Measurements from ENCODE around the gene AP1S3.

Gene AP1S3

GRCh38 chr2:223731503-223731902 is 105.9 kb downstream of the AP1S3 start:
- no peak for DNase-seq (ENCODE audit: extremely low spot score)
- TF ChIP-seq BHLHE40 (IDR thresholded peaks at IDR 0.05; ENCODE audit: borderline replicate concordance) (no peak), CTBP1 (IDR thresholded peaks at IDR 0.05; ENCODE audit: borderline replicate concordance) (no peak), PKNOX1 (IDR thresholded peaks at IDR 0.05) (no peak), ZNF384 (IDR thresholded peaks at IDR 0.05) (no peak), HDGF (IDR thresholded peaks at IDR 0.05; ENCODE audit: borderline replicate concordance) (no peak), TARDBP (IDR thresholded peaks at IDR 0.05) (no peak), FOXA1 (IDR thresholded peaks at IDR 0.05) (no peak), FOXK2 (IDR thresholded peaks at IDR 0.05) (no peak), NFRKB (IDR thresholded peaks at IDR 0.05) (no peak), FOXM1 (IDR thresholded peaks at IDR 0.05; ENCODE audit: borderline replicate concordance) (no peak), L3MBTL2 (conservative IDR thresholded peaks at IDR 0.05) (no peak)
- ChIA-PET POLR2A (no interaction called here), CTCF (no interaction called here)

GRCh38 chr2:223729781-223730180 is 107.6 kb downstream of the AP1S3 start:
- ChIA-PET CTCF (interaction anchor here (0.6 kb wide), 1 partner anchor 53 kb away, joined by 3 read pairs; no protein-coding TSS in a partner anchor), POLR2A (no interaction called here)
- DNase-seq (ENCODE audit: extremely low spot score) = no peak
- no peak for TF ChIP-seq FOXA1 (IDR thresholded peaks at IDR 0.05)
- TF ChIP-seq L3MBTL2 (conservative IDR thresholded peaks at IDR 0.05) = no peak
- no peak for TF ChIP-seq SP1 (IDR thresholded peaks at IDR 0.05)
- no peak for TF ChIP-seq ZNF384 (IDR thresholded peaks at IDR 0.05)
- TF ChIP-seq CTBP1 (IDR thresholded peaks at IDR 0.05; ENCODE audit: borderline replicate concordance) = no peak
- TF ChIP-seq FOXK2 (IDR thresholded peaks at IDR 0.05) = no peak
- no peak for TF ChIP-seq NFRKB (IDR thresholded peaks at IDR 0.05)
- TF ChIP-seq LEF1 (IDR thresholded peaks at IDR 0.05; ENCODE audit: borderline replicate concordance) = no peak

DNA sequence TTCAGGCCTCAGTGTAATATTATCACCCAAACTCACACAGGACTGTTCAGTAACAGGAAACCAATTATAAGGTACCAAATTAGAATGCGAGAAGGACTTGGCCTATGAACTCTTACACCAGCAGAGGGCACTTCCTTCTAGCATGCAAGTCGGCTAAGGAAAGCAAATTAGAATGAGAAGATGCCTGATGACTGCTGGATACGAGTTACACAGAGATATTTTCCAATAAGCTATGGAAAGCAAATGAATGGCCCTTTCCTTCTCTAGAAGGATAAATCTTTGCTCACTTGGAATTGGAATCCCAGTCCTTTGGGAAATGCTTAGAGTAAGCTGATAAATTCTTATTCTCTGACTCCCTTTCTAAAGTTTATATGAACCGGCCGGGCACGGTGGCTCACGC is 109.8 kb downstream of the AP1S3 start:
- TF ChIP-seq ARNT (IDR thresholded peaks at IDR 0.05) = no peak
- no peak for TF ChIP-seq ZNF384 (IDR thresholded peaks at IDR 0.05)
- no peak for TF ChIP-seq FOXA1 (IDR thresholded peaks at IDR 0.05)
- no peak for TF ChIP-seq SUZ12 (IDR thresholded peaks at IDR 0.05)
- no peak for TF ChIP-seq PKNOX1 (IDR thresholded peaks at IDR 0.05)
- TF ChIP-seq FOXM1 (IDR thresholded peaks at IDR 0.05; ENCODE audit: borderline replicate concordance) = no peak
- TF ChIP-seq LEF1 (IDR thresholded peaks at IDR 0.05; ENCODE audit: borderline replicate concordance) = no peak
- TF ChIP-seq TARDBP (IDR thresholded peaks at IDR 0.05) = no peak
- TF ChIP-seq L3MBTL2 (conservative IDR thresholded peaks at IDR 0.05) = no peak
- TF ChIP-seq CTBP1 (IDR thresholded peaks at IDR 0.05; ENCODE audit: borderline replicate concordance) = no peak
- no peak for TF ChIP-seq SP1 (IDR thresholded peaks at IDR 0.05)
- ChIA-PET CTCF (interaction anchor here (0.6 to 1.6 kb wide), 3 partner anchors 10 to 22 kb away, joined by 4 to 5 read pairs (median 4); no protein-coding TSS in a partner anchor), POLR2A (no interaction called here)
- peak; percentile 56 for DNase-seq (ENCODE audit: extremely low spot score)

- ChIA-PET POLR2A (no interaction called here), CTCF (interaction anchor here (0.8 to 1.6 kb wide), 2 partner anchors 21 to 72 kb away, joined by 3 to 4 read pairs; no protein-coding TSS in a partner anchor)
- DNase-seq (ENCODE audit: extremely low spot score) = no peak
- TF ChIP-seq PKNOX1 (IDR thresholded peaks at IDR 0.05) (no peak), SP1 (IDR thresholded peaks at IDR 0.05) (no peak), LEF1 (IDR thresholded peaks at IDR 0.05; ENCODE audit: borderline replicate concordance) (no peak), FOXA1 (IDR thresholded peaks at IDR 0.05) (no peak), FOXK2 (IDR thresholded peaks at IDR 0.05) (no peak), ZNF384 (IDR thresholded peaks at IDR 0.05) (no peak), NFRKB (IDR thresholded peaks at IDR 0.05) (no peak), HDGF (IDR thresholded peaks at IDR 0.05; ENCODE audit: borderline replicate concordance) (no peak), TARDBP (IDR thresholded peaks at IDR 0.05) (no peak)
Observed at GRCh38 chr2:223725986-223726970, 111.1 kb downstream of the AP1S3 start.

GRCh38 chr2:223725494-223725893 is 111.9 kb downstream of the AP1S3 start:
- POLR2A ChIA-PET = no interaction called here
- CTCF ChIA-PET = interaction anchor here (0.5 to 0.8 kb wide), 3 partner anchors 73 to 822 kb away, joined by 3 to 4 read pairs (median 3); no protein-coding TSS in a partner anchor
- TF ChIP-seq ZNF384 (IDR thresholded peaks at IDR 0.05) (no peak), FOXK2 (IDR thresholded peaks at IDR 0.05) (no peak), LEF1 (IDR thresholded peaks at IDR 0.05; ENCODE audit: borderline replicate concordance) (no peak)
- peak; percentile 59 for DNase-seq (ENCODE audit: extremely low spot score)

- DNase-seq (ENCODE audit: extremely low spot score) = no peak
- ChIA-PET POLR2A (no interaction called here), CTCF (interaction anchor here (0.5 to 0.8 kb wide), 3 partner anchors 74 to 821 kb away, joined by 3 to 4 read pairs (median 3); no protein-coding TSS in a partner anchor)
- TF ChIP-seq BHLHE40 (IDR thresholded peaks at IDR 0.05; ENCODE audit: borderline replicate concordance) (no peak), FOXA1 (IDR thresholded peaks at IDR 0.05) (no peak), L3MBTL2 (conservative IDR thresholded peaks at IDR 0.05) (no peak), ELF4 (IDR thresholded peaks at IDR 0.05) (no peak), CTBP1 (IDR thresholded peaks at IDR 0.05; ENCODE audit: borderline replicate concordance) (no peak)
Observed at GRCh38 chr2:223724861-223725260, 112.5 kb downstream of the AP1S3 start.

Data from HEK293T (cell line).